HEK293 (cell line): Measurements from ENCODE around the gene FRS2.

Experiments
- GLI2 ChIP-seq: fragments of 450-650 bp; formaldehyde crosslinking; IDR thresholded peaks from 2 replicates; pipeline ENCODE4; 2017; ENCODE audit warnings: missing biosample characterization, missing genetic modification characterization, low read depth, borderline replicate concordance
- ZBTB17 ChIP-seq: fragments of 450-650 bp; formaldehyde crosslinking; IDR thresholded peaks from 2 replicates; pipeline ENCODE4 v1.5.1; 2016; ENCODE audit warnings: missing biosample characterization, missing genetic modification characterization
- ZBTB20 ChIP-seq: fragments of 450-650 bp; formaldehyde crosslinking; IDR thresholded peaks from 2 replicates; pipeline ENCODE4 v1.5.1; 2016; ENCODE audit warnings: missing biosample characterization, missing genetic modification characterization
- ZNF121 ChIP-seq: fragments of 450-650 bp; formaldehyde crosslinking; IDR thresholded peaks from 2 replicates; pipeline ENCODE4 v1.5.1; 2016; ENCODE audit warnings: missing biosample characterization, missing genetic modification characterization
- ZNF768 ChIP-seq: fragments of 450-650 bp; formaldehyde crosslinking; IDR thresholded peaks from 2 replicates; pipeline ENCODE4 v1.5.1; 2018; ENCODE audit warnings: missing biosample characterization, mild to moderate bottlenecking, missing genetic modification characterization
- TF ChIP-seq, protein P1 (sequence below): fragments of 450-650 bp; formaldehyde crosslinking; IDR thresholded peaks from 2 replicates; pipeline ENCODE4 v1.5.1; 2016; ENCODE audit warnings: missing biosample characterization, missing genetic modification characterization
- TF ChIP-seq, protein P2 (sequence below): fragments of 450-650 bp; formaldehyde crosslinking; IDR thresholded peaks from 2 replicates; pipeline ENCODE4 v1.5.1; 2016; ENCODE audit warnings: missing biosample characterization, missing genetic modification characterization
- TF ChIP-seq, protein P3 (sequence below): fragments of 450-650 bp; formaldehyde crosslinking; IDR thresholded peaks from 2 replicates; pipeline ENCODE4 v1.5.1; 2016; ENCODE audit warnings: missing biosample characterization, missing genetic modification characterization, low read depth
- TF ChIP-seq, protein P4 (sequence below): fragments of 450-650 bp; formaldehyde crosslinking; IDR thresholded peaks from 2 replicates; pipeline ENCODE4 v1.5.1; 2017; ENCODE audit warnings: missing biosample characterization, missing genetic modification characterization

DNA sequence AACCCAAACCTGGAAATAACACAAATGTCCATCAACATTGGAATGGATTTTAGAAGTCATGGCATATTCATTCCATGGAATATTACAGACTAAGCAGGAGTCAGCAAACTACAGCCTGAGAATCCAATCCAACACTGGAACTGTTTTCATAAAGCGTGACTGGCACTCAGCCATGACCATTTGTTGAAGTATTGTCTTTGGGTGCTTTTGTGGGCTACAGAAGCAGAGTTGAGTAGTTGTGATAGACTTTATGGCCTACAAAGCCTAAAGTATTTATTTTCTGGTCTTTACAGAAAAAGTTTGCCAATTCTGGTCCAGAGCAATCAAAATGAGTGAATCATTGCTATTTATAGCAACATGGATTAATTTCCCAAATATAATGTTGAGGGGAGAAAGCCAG, 34.5 kb upstream of the FRS2 start:
- TF ChIP-seq, protein P1, sequence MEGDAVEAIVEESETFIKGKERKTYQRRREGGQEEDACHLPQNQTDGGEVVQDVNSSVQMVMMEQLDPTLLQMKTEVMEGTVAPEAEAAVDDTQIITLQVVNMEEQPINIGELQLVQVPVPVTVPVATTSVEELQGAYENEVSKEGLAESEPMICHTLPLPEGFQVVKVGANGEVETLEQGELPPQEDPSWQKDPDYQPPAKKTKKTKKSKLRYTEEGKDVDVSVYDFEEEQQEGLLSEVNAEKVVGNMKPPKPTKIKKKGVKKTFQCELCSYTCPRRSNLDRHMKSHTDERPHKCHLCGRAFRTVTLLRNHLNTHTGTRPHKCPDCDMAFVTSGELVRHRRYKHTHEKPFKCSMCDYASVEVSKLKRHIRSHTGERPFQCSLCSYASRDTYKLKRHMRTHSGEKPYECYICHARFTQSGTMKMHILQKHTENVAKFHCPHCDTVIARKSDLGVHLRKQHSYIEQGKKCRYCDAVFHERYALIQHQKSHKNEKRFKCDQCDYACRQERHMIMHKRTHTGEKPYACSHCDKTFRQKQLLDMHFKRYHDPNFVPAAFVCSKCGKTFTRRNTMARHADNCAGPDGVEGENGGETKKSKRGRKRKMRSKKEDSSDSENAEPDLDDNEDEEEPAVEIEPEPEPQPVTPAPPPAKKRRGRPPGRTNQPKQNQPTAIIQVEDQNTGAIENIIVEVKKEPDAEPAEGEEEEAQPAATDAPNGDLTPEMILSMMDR, result no peak
- TF ChIP-seq ZNF768 (tag by site-specific recombination) (no peak), ZNF121 (tag by site-specific recombination) (no peak), GLI2 (tag by site-specific recombination) (no peak), ZBTB20 (tag by site-specific recombination) (no peak), ZBTB17 (tag by site-specific recombination) (no peak)
- TF ChIP-seq, protein P2, sequence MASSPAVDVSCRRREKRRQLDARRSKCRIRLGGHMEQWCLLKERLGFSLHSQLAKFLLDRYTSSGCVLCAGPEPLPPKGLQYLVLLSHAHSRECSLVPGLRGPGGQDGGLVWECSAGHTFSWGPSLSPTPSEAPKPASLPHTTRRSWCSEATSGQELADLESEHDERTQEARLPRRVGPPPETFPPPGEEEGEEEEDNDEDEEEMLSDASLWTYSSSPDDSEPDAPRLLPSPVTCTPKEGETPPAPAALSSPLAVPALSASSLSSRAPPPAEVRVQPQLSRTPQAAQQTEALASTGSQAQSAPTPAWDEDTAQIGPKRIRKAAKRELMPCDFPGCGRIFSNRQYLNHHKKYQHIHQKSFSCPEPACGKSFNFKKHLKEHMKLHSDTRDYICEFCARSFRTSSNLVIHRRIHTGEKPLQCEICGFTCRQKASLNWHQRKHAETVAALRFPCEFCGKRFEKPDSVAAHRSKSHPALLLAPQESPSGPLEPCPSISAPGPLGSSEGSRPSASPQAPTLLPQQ, result no peak
- TF ChIP-seq, protein P3, sequence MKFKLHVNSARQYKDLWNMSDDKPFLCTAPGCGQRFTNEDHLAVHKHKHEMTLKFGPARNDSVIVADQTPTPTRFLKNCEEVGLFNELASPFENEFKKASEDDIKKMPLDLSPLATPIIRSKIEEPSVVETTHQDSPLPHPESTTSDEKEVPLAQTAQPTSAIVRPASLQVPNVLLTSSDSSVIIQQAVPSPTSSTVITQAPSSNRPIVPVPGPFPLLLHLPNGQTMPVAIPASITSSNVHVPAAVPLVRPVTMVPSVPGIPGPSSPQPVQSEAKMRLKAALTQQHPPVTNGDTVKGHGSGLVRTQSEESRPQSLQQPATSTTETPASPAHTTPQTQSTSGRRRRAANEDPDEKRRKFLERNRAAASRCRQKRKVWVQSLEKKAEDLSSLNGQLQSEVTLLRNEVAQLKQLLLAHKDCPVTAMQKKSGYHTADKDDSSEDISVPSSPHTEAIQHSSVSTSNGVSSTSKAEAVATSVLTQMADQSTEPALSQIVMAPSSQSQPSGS (tag by site-specific recombination), result no peak
- TF ChIP-seq, protein P4, sequence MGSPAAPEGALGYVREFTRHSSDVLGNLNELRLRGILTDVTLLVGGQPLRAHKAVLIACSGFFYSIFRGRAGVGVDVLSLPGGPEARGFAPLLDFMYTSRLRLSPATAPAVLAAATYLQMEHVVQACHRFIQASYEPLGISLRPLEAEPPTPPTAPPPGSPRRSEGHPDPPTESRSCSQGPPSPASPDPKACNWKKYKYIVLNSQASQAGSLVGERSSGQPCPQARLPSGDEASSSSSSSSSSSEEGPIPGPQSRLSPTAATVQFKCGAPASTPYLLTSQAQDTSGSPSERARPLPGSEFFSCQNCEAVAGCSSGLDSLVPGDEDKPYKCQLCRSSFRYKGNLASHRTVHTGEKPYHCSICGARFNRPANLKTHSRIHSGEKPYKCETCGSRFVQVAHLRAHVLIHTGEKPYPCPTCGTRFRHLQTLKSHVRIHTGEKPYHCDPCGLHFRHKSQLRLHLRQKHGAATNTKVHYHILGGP (tag by site-specific recombination), result no peak
